Epithelial cell of prostate (primary cell): ENCODE results near the gene NFYC.

Experiments used
- DNase-seq: peaks from one replicate; pipeline ENCODE4 v3.0.0-alpha.2; 2011; ENCODE audit warnings: low read depth, low spot score
- H3K27ac ChIP-seq: fragments of 450-650 bp; 2 replicates; pipeline ENCODE4 v1.5.1; 2017; ENCODE audit warnings: mild to moderate bottlenecking

The NFYC gene

DNA sequence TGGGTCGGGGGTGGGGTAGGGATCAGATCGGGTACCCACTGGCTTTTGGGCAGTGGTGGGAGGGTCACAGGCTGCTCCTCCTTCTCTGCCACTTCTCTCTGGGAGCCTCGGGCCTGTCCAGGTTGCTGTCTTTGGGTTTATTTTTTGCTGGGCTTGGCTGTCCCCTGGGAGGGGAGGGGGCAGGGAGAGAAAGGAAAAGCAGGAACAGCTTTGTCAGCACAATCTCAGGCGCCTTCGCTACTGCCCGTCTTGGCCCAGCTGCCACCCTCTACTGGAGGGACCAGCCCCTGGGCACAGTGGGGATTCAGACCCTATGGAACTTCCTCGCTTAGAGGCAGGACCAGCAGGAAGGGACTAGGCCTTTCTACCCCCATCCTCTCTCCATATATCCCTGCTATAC lies 100.5 kb downstream of the NFYC start:
- DNase-seq: no peak
- H3K27ac ChIP-seq: no peak overlapping the region

DNA sequence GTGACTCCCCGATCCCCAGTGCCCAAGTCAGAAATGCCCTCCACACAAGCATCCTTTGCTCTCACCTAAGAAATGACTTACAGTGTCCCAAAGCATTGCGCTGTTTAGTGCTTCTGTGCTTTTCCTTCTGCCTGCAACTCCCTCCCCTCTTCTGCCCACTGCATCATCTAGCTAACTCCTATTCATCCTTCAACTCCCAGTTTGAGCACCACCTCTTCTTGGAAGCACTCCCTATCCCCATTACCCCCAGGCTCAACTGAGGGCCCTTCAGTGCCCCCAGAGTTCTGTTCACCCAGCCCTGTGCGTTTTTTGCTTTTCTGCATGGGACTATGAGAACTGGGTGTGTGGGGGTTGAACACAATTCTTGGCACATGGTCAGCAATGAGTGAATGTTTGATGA lies 102.1 kb downstream of the NFYC start:
- no peak overlapping the region for H3K27ac ChIP-seq
- no peak for DNase-seq

DNA sequence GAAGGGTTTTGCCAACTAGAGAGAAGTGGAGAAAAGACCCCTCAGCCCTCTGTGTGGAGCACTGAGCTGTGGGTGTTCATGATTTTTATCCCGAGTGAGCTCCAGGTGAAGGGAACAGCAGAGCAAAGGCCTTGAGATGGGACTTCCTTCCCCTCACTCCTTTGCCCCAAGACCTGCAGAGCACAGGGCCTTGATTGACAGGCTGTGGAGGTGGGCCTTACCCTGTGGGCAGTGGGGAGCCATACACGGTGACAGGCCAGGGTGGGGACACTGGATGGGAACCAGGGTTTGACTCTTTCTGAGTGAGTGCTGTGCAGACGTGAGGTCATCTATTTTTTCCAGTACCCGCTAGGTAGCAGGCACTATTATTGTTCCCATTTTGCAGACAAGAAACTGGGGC lies 102.5 kb downstream of the NFYC start:
- no peak overlapping the region for H3K27ac ChIP-seq
- no peak for DNase-seq

DNA sequence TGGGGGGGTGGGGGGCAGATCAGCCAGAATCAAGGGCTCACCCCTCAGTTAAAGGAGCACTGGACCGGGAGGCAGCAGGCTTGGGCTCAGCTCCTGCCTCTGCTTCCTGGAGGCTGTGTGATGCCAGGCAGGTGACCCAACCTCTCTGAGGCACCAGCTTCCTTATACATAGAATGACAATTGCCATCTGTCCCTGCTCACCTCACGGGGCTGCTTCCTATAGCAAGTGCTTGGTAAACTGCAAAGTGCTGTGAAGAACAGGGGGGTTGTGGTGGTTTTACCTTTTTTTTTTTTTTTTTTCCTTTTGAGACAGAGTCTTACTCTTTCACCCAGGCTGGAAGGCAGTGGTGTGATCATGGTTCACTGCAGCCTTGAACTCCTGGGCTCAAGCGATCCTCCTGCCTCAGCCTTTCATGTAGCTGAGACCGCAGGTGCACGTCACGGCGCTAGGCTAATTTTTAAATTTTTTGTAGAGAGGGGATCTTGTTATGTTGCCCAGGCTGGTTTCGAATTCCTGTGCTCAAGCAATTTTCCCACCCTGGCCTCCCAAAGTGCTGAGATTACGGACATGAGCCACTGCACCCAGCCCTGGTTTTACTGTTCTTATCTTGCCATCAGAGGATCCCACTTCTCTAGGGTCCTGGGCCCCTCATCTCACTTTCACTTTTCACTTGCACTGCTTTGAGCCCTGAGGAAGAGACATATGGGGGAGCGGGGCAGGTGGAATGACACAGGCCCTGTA lies 103.6 kb downstream of the NFYC start:
- no peak for DNase-seq
- H3K27ac ChIP-seq: no peak overlapping the region

DNA sequence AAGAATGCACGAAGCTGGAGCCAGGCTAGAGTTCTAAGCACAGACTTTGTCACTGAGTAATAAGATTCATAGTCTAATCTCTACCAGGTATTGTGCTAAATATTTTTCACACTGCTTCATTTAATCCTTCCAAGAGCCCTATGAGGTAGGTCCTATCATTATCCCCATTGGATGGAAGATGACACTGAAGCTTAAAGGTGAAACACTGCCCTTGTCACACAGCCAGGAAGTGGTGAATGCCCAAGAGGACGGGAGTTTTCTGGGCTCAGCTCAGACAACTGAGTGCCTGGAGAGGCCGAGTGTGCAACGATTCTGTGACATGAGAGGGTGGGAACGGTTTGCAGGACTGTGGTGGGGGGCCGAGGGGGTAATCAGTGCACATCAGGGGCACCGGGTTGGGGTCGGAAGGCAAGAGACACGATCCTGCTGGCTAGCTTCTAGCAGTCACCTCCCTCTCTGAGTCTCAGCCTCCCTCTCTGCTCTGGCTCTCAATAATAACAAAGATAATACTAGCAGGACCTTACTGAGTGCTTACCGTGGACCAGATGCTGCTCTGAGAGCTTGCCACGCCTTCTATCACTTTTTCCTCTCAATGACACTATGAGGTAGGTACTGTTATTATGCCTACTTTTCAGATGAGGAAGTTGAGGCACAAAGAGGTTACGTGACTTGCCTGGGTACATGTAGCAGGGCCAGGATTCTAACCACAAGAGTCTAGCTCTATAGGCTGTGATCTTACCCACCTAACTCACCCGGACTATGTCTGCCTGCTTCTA lies 104.5 kb downstream of the NFYC start:
- H3K27ac ChIP-seq: no peak overlapping the region

DNA sequence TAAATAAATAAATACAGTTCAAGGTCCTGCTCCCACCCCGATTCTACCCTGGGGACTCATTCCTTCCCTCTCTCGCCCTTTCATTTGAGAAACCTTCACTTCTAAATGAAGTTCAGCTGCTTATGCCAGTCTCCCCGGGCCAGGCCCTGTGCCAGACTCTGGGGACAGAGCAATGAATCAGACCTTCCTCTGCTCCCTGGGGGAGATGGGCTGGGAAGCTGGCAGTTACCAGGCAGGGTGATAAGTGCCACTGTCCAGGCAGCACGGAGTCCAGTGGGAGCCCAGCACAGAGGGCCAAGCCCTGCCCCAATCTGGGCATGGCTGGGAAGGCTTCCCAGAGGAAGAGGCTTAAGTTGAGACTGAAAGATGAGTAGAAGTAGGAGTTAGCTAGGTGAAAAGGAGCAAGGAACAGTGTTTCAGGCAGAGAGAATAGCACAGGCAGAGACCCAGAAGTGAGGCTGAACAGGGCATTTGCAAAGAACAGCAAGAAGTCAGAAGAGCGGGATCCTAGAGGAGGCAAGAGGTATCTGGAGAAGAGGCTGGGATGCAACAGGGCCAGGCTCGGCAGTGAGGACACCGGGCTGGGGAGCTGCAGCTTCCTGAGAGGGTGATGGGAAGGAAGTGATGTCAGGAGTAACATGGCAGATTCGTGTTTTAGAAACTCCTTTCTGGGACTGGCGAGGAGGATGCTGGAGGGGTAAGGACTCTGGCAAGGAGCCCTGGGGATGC lies 105.6 kb downstream of the NFYC start:
- DNase-seq: no peak

More for the DNA sequence above, 104.5 kb downstream of the NFYC start:
- DNase-seq: no peak

DNA sequence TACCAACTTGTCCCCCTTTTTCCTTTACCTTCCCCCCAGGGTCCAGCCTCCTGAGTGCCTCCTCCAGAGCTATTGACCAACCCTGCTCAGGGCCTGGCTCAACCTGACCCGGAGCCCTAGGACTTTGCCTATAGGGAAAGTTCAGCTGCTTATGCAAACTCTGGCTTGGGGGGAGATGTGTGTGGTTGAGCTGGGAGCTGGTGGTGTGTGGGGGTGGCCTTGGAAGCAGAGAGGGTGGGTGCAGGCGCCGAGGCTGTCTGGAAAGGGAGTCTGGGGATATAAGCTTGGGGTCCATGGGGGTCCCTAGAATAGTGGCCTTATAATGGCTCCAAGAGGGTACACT lies 106.1 kb downstream of the NFYC start:
- no peak for DNase-seq

More for the DNA sequence above, 105.6 kb downstream of the NFYC start:
- H3K27ac ChIP-seq: no peak overlapping the region

DNA sequence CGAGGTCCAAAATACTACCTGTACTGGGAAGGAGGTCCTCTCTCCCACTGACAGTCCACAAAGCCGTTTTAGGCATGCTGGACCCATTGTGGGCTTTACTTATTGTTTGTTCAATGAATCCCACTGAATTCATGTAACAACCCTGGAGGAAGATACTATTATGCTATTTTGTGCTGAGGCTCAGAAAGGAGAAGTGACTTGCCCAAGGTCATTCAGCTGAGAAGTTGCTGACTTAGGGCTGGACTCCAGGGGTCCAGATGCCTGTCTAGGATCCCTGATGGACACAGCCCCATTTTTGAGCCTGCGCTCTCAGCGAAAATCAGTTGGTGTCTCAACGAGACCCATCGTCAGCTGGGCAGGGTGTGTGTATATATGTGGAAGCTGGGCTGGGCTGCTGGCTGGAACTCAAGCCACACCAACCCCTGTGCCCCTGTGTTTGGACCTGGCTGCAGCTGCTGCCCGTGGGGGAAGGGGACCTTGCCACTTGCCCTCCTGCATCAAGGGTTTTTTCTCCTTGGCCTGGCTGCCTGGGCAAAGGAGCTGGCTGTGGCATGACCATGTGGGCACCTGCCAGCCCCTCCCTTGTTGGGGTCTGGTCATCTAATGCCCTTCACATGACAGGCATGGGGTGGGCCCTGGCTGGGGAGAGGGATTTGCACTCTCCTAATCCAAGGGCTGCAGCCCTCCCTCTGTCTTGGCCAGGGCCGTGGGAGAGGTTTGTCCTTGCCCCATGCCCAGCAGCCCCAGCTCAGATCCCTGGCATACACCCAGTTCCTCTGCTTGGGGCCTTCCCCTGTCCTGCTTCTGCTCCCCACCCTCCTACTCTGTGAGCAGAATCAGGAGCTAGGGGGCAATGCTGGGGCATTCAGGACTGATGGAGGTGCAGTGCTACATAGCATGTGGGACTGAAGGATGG lies 107.1 kb downstream of the NFYC start:
- no peak for DNase-seq
- no peak overlapping the region for H3K27ac ChIP-seq

More for the DNA sequence above, 106.1 kb downstream of the NFYC start:
- H3K27ac ChIP-seq: no peak overlapping the region

DNA sequence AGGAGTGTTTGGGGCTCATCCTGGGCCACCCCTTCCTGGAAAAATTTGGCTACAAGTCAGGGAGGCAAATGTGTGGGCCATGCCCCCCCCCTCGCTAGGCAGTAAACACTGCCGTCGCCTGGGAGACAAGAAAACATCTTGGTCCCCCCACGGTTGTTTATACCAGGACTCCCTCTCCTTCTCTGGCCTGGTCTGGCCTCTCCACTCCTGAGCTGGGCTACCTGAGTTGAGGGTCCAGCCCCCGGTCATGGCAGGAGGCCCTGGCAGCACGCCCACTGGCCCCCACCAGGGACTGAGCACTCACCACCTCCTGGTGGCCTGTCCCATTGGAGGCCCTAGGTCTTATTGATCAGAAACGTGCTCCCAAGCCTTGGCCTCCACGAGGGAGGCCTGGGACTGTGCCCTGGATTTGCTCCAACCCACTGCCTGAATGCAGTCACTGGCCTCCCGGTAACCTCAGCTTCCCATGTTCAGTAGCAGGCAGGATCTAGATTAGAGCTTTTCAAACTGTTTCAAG lies 107.9 kb downstream of the NFYC start:
- H3K27ac ChIP-seq: no peak overlapping the region
- DNase-seq: no peak

DNA sequence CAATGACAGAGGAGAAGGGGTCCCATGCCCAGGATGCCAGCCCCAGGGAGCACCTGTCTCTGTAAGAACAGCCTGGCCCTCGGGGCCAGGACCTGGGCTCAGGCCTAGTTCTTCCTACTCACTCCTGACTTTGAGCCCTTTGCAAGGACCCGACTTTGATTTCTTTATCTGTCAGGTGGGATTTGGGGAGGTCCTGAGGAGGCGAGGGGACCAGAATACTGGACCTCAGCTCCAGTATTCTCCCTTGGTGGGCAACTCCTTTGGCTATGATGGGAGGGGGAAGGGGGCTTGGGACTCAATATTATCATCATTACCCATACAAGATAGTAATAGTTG lies 110.2 kb downstream of the NFYC start:
- DNase-seq: no peak
- H3K27ac ChIP-seq: no peak overlapping the region

DNA sequence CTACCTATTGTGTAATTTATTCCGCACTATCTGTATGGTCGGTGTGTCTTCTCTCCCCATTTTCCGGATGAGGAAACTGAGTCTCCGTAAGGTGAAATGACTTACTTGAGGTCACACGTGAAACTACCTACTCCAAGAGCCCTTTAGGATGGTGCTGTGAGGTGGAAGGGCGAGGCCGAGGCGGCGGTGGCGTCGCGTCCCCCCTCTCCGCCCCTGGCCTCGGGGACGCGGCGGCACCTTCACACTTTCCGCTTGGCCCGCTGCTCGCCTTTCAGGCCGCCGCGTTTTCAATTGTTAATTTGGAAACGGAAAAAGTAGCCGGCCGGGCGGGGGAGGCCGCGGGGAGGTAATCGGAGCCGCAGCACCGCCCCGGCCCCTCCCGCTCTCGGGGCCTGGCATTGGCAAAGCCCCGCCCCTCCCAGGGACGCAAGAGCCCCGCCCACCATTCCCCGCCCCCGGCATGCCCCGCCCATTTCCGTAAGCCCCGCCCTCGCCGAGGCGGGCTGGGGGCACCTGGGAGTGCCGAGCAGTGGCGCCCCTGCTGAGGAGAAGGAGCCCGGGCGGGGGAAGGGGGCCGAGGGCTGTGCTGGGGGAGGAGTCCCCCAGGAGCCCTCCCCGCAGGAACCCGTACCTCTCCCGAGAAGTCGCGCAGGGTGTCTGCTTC lies 110.7 kb downstream of the NFYC start:
- no peak for DNase-seq
- H3K27ac ChIP-seq: no peak overlapping the region

DNA sequence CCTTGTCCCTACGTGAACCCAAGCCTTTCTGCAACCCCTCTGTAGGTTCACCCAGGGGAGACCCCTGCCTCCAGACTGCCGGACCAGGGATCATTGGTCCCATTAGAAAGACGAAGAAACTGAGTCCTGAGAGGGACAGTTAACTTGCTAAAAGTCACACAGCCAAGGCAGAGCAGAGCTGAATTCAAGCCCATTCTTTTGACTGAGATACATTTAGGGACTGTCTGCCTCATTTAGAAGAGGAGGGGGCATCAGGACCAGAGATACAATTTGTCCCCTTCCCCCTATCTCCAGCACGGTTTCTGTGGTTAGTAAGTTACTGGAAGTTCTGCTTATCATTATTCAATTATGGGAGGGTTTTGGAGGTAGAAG lies 111.2 kb downstream of the NFYC start:
- H3K27ac ChIP-seq: no peak overlapping the region
- no peak for DNase-seq

DNA sequence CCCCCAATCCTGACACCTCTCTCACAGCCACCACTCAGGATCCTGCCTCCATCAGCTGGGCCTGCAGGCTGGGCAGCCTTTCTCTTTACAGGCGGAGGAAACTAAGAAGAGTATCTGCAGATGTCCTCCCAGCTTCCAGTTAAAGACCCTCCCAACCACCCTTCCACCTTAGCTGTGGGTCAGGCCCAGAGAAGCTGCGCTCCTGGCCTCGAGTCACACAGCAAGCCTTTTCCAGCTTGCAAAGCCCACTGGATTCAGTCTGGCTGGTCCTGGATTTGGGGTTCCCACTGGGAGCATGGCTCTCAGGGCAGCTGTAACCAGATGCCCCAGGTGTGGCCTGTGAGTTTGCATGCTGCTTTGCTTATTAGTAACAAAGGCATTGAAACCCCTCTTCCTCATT lies 111.9 kb downstream of the NFYC start:
- H3K27ac ChIP-seq: no peak overlapping the region
- DNase-seq: no peak

DNA sequence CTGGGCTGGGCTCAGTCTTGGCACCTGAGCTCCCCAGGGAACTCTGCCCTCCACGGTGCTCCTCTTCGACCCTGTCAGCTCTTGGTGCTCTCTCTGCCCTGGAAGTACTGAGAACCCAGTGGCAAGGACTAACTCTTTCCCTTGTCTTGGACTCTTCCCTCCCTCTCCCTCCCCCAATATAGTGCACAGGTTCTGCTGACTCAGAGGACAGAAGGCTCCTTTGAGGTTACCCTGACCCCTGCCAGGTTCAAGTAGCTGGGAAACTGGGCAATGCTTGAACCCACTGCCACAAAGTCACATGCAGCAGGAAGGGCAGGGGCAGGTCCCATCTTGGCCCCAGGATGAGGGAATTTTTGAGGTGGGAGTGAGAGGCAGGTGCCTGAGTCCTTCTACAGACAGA lies 112.4 kb downstream of the NFYC start:
- no peak for DNase-seq
- H3K27ac ChIP-seq: no peak overlapping the region

DNA sequence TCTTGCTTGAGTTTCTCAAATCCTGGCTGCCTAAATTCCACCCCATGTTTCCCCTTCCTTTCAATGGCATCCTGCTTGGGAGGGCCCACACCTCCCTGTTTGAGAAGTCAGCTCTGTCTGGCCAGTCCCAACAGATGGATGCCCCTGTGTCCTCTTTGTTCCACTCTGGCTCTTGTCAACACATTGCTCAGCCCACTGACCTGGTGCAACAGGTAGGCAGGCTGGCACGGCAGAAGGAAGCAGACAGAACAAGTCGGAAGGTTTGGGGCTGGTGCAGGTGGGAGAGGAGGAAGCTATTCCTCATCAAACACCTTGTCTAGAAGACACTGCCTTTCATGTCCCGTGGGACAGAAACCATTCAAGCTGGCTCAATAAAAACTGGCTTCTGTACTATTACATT lies 114.7 kb downstream of the NFYC start:
- H3K27ac ChIP-seq: no peak overlapping the region
- DNase-seq: no peak

DNA sequence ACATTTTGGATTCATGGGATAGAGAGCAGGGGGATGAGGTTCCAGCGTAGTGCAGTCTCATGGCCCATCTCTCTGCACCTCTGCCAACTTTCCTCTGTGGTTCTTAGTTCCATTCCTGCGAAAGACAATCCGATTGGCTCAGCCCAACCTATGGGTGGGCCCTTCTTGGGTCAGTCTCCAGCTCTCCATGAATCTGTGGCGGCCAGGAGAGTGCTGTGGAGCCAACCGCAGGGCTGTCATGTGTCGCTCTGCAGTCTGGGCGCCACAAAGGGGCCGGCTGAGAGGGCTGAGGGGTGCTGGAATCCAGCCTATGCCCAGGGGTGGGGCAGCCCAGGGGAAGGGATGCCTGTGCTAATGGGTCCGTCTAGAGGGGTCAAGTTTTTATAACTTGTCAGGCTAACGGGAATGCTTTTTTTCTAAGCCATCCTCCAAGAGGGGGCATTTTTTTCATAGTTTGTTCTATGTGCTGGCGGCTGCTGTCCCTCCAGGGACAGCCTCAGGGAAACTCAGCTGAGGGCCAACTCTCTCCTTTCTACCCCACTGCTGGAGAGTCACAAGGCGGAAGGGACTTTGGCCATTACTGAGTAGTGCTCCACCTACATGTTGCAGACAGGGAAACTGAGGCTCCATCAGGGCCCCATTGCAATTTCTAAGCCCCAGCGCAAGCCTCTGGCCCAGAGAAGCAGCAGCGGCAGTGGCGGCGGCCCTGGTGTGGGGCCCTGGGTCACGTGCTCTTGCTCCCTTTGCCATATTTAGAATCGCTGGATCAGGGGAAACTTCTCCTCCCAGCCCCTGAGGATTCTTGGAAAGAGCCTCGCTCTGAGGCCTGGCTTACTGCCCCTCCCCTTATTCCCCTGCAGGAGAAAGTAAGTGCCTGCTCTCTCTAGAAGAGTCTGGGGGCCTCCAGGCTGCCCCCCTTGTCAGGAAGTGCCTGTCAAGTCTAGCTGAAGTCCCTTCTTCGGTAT lies 115.5 kb downstream of the NFYC start:
- DNase-seq: no peak
- H3K27ac ChIP-seq: no peak overlapping the region

DNA sequence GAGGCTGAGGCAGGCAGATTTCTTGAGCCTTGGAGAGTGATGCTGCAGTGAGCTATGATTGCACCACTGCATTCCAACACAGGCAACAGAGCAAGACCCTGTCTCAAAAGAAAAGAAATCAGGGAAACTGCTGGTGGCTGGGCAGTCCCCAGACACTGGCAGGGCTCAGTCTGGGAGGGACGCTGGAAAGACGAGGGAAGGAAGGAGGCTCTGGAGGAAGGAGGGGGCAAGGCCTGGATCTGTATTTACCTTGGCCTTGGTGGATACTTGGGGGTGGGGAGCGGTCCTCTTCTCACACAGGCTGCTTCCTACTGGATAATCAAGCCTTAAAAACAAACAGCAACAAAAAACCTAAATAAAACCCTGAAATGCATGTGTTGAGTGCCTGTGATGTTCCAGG lies 116.5 kb downstream of the NFYC start:
- no peak for DNase-seq
- no peak overlapping the region for H3K27ac ChIP-seq

DNA sequence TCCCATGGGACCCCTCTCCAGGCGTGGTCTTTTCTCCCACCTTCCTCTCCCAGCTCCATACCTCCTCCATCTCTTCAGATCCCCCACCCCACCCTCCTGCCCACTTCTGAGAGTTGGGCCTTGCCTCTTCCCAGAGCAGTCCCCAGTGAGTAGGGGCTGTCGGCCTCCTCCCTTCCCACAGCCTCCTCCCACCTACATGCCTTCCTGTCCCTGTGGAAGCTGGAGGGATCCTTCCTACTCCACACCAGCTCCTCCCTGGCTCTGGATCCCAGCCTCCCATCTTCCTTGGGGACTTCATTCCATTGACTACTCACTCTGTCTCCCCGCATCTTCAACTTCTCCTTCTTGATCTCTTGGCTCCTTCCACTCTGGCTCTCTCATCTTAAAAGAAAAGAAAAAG lies 116.9 kb downstream of the NFYC start:
- DNase-seq: no peak
- H3K27ac ChIP-seq: no peak overlapping the region

DNA sequence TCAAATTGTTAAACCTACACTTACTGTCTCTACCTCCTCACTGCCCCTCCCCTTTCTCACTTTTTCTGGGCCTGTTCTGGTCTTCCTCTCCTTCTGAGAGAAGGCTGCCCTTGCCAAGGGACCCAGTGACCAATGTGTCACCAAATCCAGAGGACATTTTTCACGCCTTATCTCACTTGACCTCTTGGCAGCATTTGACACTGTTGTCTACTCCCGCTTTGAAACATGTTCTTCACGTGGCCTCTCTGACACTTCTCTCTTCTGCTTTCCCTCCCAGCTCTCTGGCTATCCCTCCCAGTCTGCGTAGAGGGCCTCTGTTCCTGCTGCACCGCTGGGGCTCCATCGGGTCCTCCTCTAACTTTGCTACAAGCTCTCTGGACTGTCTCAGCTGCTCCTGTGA lies 117.4 kb downstream of the NFYC start:
- no peak for DNase-seq
- H3K27ac ChIP-seq: no peak overlapping the region
